Esophagus squamous epithelium (tissue), 4 donors: ENCODE measurements around the gene KMT2A.

Source experiments
- CTCF ChIP-seq, 6 experiments: fragments of 450-650 bp in 4 of 6; fragments of 200-600 bp in 2 of 6; sonication (generic) in 2 of 6; IDR thresholded peaks; one replicate each; pipeline ENCODE4 v1.5.1; 2016 to 2019; ENCODE audit warnings: antibody characterized with exemption in 6 of 6, mild to moderate bottlenecking in 4 of 6, moderate library complexity in 4 of 6
- POLR2A ChIP-seq, 4 donors: fragments of 450-650 bp; IDR thresholded peaks; one replicate each; pipeline ENCODE4 v1.6.1; 2017; ENCODE audit warnings: antibody characterized with exemption in 4 of 4, mild to moderate bottlenecking in 4 of 4, moderate library complexity in 3 of 4

- TF ChIP-seq CTCF (IDR thresholded peaks at IDR 0.05) (no peak), POLR2A (IDR thresholded peaks at IDR 0.05) (no peak)
These were observed 92.2 kb downstream of the KMT2A start for GRCh38 chr11:118528511-118528910.
